SK-N-MC (cell line): ENCODE results near the gene KLK1.
"Not testable (repeated sequence)": the region's sequence is repeated elsewhere in the genome, so short reads cannot be mapped to it uniquely, and the experiment has no call there.

Experiments used
- DNase-seq: peaks from one replicate; pipeline ENCODE4 v3.0.0-alpha.2; 2011; ENCODE audit warnings: low read depth, low spot score
- H3K27ac ChIP-seq: fragments of 200-600 bp; sonication (generic); 2 replicates; pipeline ENCODE4 v1.5.1; 2016; ENCODE audit warnings: mixed run types
- H3K36me3 ChIP-seq: fragments of 200-600 bp; sonication (generic); 2 replicates; pipeline ENCODE4 v1.6.1; 2017; ENCODE audit warnings: antibody characterized with exemption, low read length, mixed read lengths; ENCODE audit not compliant: insufficient read depth
- H3K4me3 ChIP-seq: fragments of 200-600 bp; sonication (generic); 2 replicates; pipeline ENCODE4 v1.5.1; 2016
- H3K9ac ChIP-seq: fragments of 200-600 bp; sonication (generic); 2 replicates; pipeline ENCODE4 v1.8.0; 2017; ENCODE audit warnings: mixed run types, mixed read lengths; ENCODE audit not compliant: insufficient read length
- H3K9me3 ChIP-seq: fragments of 200-600 bp; sonication (generic); 2 replicates; pipeline ENCODE4 v1.6.1; 2017; ENCODE audit warnings: low read depth, mild to moderate bottlenecking, antibody characterized with exemption, low read length, moderate library complexity, mixed read lengths
- EZH2 ChIP-seq: fragments of 200-600 bp; sonication (generic); IDR thresholded peaks from one replicate; pipeline ENCODE4 v1.6.1; 2017; ENCODE audit warnings: antibody characterized with exemption
- FOXP2 ChIP-seq: optimal IDR thresholded peaks from 2 replicates; pipeline ENCODE3; 2011; ENCODE audit warnings: mild to moderate bottlenecking, moderate library complexity; ENCODE audit not compliant: insufficient read depth; ENCODE audit errors: extremely low read length, control extremely low read depth
- POLR2AphosphoS5 ChIP-seq: IDR thresholded peaks from 2 replicates; pipeline ENCODE4 v1.6.1; 2012; ENCODE audit warnings: mild to moderate bottlenecking, low read depth, low read length, borderline replicate concordance

The KLK1 gene

GRCh38 chr19:50784710-50785109, 38.9 kb downstream of the KLK1 start:
- Histone ChIP-seq H3K27ac (no peak overlapping the region), H3K9me3 (no peaks in the 10 kb centered on the region), H3K36me3 (no peaks in the 10 kb centered on the region), H3K4me3 (no peak overlapping the region), H3K9ac (no peak overlapping the region)
- no peak for DNase-seq
- no peak for TF ChIP-seq POLR2AphosphoS5
- TF ChIP-seq EZH2 = no peak
- no peak for TF ChIP-seq FOXP2

- DNase-seq, H3K27ac ChIP-seq, H3K4me3 ChIP-seq, H3K9me3 ChIP-seq, H3K9ac ChIP-seq, H3K36me3 ChIP-seq: not testable (repeated sequence)
These were observed 39.8 kb downstream of the KLK1 start for GRCh38 chr19:50783848-50784152.

DNA sequence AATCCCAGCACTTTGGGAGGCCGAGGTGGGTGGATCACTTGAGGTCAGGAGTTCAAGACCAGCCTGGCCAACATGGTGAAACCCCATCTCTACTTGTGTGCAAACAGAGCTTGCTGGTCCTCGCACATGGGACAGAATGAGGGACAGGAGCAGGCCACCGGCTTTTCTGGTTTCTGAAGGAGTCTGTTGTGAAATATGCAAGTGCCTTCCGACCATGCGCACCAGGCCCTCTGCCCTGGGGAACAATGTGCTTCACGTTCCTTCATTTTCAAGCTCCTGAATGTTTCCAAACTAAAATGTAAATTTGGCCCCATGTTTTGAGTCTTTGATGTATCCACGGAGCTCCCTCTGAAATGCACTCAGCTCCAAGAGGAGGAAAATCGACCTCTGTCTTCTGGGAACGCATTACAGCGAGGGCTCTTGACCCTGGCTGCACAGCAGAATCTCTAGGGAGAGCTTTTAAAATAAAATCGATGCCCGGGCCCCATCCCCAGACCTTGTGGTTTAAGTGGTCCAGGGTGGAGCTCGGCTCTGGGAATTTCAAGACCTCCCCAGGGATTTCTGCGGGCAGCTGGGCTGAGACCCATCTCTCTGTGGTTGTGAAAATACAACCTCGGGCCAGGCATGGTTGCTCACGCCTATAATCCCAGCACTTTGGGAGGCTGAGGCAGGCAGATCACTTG, 42.7 kb downstream of the KLK1 start:
- DNase-seq = no peak
- Histone ChIP-seq H3K36me3 (no peaks in the 10 kb centered on the region), H3K4me3 (no peak overlapping the region), H3K9me3 (no peaks in the 10 kb centered on the region), H3K9ac (no peak overlapping the region), H3K27ac (no peak overlapping the region)
- TF ChIP-seq EZH2 = no peak
- no peak for TF ChIP-seq FOXP2
- TF ChIP-seq POLR2AphosphoS5 = no peak

DNA sequence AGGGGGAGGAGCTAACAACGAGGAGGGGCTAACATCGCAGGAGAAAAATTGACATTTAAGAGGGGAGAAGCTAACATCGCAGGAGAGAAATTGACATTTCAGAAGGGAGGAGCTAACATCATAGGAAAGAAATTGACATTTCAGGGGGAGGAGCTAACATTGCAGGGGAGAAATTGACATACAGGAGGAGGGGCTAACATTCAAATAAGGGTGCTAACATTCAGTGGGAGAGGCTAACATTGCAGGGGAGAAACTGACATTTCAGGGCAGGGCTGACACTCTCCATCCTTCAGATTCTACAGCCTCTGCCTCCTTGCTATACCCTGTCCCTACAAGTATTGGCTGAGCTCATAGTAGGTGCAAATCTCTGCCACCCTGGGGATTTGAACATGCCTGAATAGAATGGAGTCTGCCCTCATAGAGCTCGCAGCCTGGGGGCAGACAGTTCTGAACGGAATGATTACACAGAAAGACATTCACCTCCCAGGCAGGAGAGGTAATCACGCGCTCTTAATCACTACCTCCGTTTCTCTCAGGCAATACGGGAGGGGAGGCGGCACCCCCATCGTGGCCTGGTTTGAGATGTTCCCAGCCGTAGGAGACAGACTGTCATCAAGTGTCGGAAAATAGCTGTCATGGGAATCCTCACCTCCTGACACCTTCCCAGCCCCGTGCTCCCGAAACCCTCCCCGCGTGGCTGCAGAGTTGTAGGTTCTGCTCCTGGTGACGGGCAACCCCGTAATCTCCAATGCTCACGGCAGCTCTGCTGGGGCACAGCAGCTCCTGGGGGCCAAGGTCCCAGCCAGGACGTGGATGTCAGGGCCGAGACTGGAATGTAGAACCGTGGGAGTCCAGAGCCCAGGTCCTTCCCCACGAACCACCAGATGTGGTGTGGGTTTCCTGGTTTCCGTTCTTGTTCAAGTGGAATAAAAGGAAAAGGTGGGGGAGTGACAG, 43.8 kb downstream of the KLK1 start:
- H3K9me3 ChIP-seq = no peaks in the 10 kb centered on the region
- no peak overlapping the region for H3K27ac ChIP-seq
- TF ChIP-seq POLR2AphosphoS5 (no peak), EZH2 (no peak), FOXP2 (no peak)
- H3K36me3 ChIP-seq = no peaks in the 10 kb centered on the region
- H3K4me3 ChIP-seq = no peak overlapping the region
- no peak for DNase-seq
- no peak overlapping the region for H3K9ac ChIP-seq

GRCh38 chr19:50778906-50779430, 44.6 kb downstream of the KLK1 start:
- Histone ChIP-seq H3K9me3 (no peaks in the 10 kb centered on the region), H3K36me3 (no peaks in the 10 kb centered on the region), H3K4me3 (no peak overlapping the region), H3K27ac (no peak overlapping the region), H3K9ac (no peak overlapping the region)
- DNase-seq = no peak
- TF ChIP-seq POLR2AphosphoS5 (no peak), EZH2 (no peak), FOXP2 (no peak)

DNA sequence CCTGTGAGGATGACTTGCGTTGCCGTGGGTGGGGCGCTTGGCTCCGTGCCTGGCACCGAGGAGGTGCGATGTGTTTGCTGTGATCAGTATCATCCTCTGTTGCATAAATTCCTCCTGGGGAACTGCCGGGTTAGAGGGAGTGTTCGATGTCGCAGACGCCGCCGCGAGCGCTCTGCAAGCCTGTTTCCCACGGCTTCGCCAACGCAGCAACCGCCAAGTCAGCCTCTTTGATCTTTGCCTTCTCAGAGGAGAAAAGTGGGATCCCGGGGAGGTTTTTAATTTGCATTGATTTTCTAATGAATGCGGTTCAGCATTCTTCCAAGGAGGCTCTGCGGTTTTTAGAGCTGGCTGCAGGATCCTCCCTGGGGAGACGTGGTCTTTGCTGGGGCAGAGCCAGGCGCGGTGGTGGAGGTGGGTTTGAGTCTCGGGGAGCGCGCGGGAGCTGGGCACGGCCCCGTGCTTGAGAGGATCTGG, 45.7 kb downstream of the KLK1 start:
- no peaks in the 10 kb centered on the region for H3K9me3 ChIP-seq
- H3K27ac ChIP-seq = peak overlapping the region; percentile 59; the same call in 1 of the 2 replicates
- peak; percentile 93 for DNase-seq
- H3K9ac ChIP-seq = no peak overlapping the region
- peak overlapping the region; percentile 70 for H3K4me3 ChIP-seq
- TF ChIP-seq POLR2AphosphoS5 (no peak; the same call in 1 of the 2 replicates), FOXP2 (peak; percentile 83), EZH2 (no peak)
- H3K36me3 ChIP-seq = no peaks in the 10 kb centered on the region

GRCh38 chr19:50777261-50777660, 46.3 kb downstream of the KLK1 start:
- no peaks in the 10 kb centered on the region; the same call in 1 of the 2 replicates for H3K9me3 ChIP-seq
- peak overlapping the region; percentile 70 for H3K4me3 ChIP-seq
- H3K9ac ChIP-seq = no peak overlapping the region
- H3K27ac ChIP-seq = 0 out of 2 replicates have a peak overlapping the region, but pooled peaks have one; percentile 47
- no peaks in the 10 kb centered on the region for H3K36me3 ChIP-seq
- DNase-seq = no peak
- TF ChIP-seq FOXP2 (no peak), EZH2 (no peak), POLR2AphosphoS5 (no peak)

DNA sequence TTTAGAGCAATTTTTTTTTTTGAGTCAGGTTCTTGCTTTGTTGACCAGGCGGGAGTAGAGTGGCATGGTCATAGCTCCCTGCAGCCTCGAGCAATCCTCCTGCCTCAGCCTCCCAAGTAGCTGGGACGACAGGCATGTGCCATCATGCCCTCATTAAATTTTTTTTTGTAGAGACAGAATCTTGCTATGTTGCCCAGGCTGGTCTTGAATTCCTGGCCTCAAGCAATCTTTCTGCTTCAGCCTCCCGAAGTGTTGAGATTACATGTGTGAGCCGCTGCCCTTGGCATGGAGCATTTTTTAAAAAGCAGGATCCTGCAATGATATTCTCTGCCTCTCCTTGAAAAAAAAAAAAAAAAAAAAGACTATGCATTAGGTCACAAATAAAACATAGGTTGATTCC, 47.5 kb downstream of the KLK1 start:
- no peak overlapping the region for H3K4me3 ChIP-seq
- no peaks in the 10 kb centered on the region; the same call in 1 of the 2 replicates for H3K9me3 ChIP-seq
- no peak overlapping the region for H3K9ac ChIP-seq
- H3K27ac ChIP-seq = no peak overlapping the region
- no peaks in the 10 kb centered on the region for H3K36me3 ChIP-seq
- DNase-seq = no peak
- TF ChIP-seq FOXP2 (no peak), POLR2AphosphoS5 (no peak), EZH2 (no peak)

GRCh38 chr19:50773454-50773853, 50.1 kb downstream of the KLK1 start:
- H3K4me3 ChIP-seq, DNase-seq, H3K9me3 ChIP-seq, H3K9ac ChIP-seq, H3K27ac ChIP-seq, H3K36me3 ChIP-seq: not testable (repeated sequence)

DNA sequence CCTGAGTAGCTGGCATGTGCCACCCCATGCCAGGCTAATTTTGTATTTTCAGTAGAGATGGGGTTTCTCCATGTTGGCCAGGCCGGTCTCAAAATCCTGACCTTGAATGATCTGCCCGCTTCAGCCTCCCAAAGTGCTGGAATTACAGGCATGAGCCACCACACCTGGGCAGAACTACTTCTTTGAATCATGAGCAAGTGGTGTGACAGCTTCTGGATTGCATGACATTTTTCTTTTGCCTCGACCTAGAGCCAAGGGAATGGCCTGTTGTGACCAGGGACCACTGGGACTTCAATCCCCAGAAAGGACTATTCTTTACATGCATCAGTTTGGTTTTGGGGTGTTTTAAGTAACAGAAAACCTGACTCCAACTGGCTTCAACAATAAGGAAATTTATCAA, 50.7 kb downstream of the KLK1 start:
- not testable (repeated sequence) for H3K9me3 ChIP-seq, H3K9ac ChIP-seq, H3K27ac ChIP-seq, DNase-seq, H3K36me3 ChIP-seq, H3K4me3 ChIP-seq
